IMR-90 (cell line): Measurements from ENCODE around the gene ATP9B. TPM values are rescaled to one million over a fixed set of nuclear protein-coding genes. Genes with fewer than 3 reads are reported as not detected.

Experiments used
- ATAC-seq: fragments of 200-7000 bp; cut with Tn5 transposase; 2 replicates; pipeline ENCODE4 v1.9.1; 2020; ENCODE audit warnings: low read depth, mild to moderate bottlenecking, moderate library complexity
- BruUV-seq: library from RNA; stranded (reverse); fragments of 400-500 nt; replicated peaks from 2 replicates; lab custom pipeline; 2021; lab: Mats Ljungman, UMichigan
- CTCF ChIA-PET: fragments of 300-600 bp; formaldehyde crosslinking; extraction: SDS; loops from one replicate; lab custom pipeline; 2021; ENCODE audit warnings: antibody characterized with exemption; lab: Yijun Ruan, JAX
- POLR2A ChIA-PET: fragments of 300-600 bp; sonication (Branson Sonifier 250); formaldehyde crosslinking; loops from one replicate; lab custom pipeline; 2022; ENCODE audit warnings: antibody characterized with exemption; ENCODE audit not compliant: unreplicated experiment; lab: Charles Lee
- DNase-seq: peaks from one replicate; pipeline ENCODE4 v3.0.0; 2013
- H2AFZ ChIP-seq: replicated peaks from 2 replicates; pipeline ENCODE3; 2013; ENCODE audit warnings: low read length, mild to moderate bottlenecking; ENCODE audit not compliant: poor library complexity
- H2AK5ac ChIP-seq: 2 replicates; pipeline ENCODE4 v1.6.1; 2013; ENCODE audit warnings: low read depth, low read length, inconsistent platforms
- H2AK9ac ChIP-seq: replicated peaks from 2 replicates; pipeline ENCODE3; 2013; ENCODE audit warnings: mild to moderate bottlenecking, low read depth, low read length, moderate library complexity; ENCODE audit not compliant: poor library complexity
- H2BK120ac ChIP-seq: 2 replicates; pipeline ENCODE4 v1.6.1; 2013; ENCODE audit warnings: low read depth, low read length, inconsistent platforms
- H2BK15ac ChIP-seq: 3 replicates; pipeline ENCODE4 v1.6.1; 2013; ENCODE audit warnings: low read depth, low read length, inconsistent platforms
- H2BK20ac ChIP-seq: 2 replicates; pipeline ENCODE4 v1.6.1; 2013; ENCODE audit warnings: low read depth, mild to moderate bottlenecking, inconsistent platforms, low read length, moderate library complexity
- H2BK5ac ChIP-seq: 2 replicates; pipeline ENCODE4 v1.6.1; 2013; ENCODE audit warnings: mild to moderate bottlenecking, low read depth, low read length, inconsistent platforms; ENCODE audit not compliant: poor library complexity, severe bottlenecking
- H3K14ac ChIP-seq: replicated peaks from 2 replicates; pipeline ENCODE4 v1.6.1; 2013; ENCODE audit warnings: low read depth, low read length, inconsistent platforms
- H3K18ac ChIP-seq: 2 replicates; pipeline ENCODE4 v1.6.1; 2013; ENCODE audit warnings: low read depth, low read length, control low read depth
- H3K23ac ChIP-seq: 2 replicates; pipeline ENCODE4 v1.6.1; 2013; ENCODE audit warnings: low read depth, low read length, inconsistent platforms
- H3K27ac ChIP-seq: 2 replicates; pipeline ENCODE4 v1.5.1; 2013; ENCODE audit warnings: mild to moderate bottlenecking, control low read depth, low read length; ENCODE audit not compliant: insufficient read depth
- H3K27me3 ChIP-seq: 2 replicates; pipeline ENCODE4 v1.6.1; 2013; ENCODE audit warnings: low read length; ENCODE audit not compliant: control insufficient read depth, insufficient read depth
- H3K36me3 ChIP-seq: 2 replicates; pipeline ENCODE4 v1.6.1; 2013; ENCODE audit warnings: low read length, mixed read lengths; ENCODE audit not compliant: control insufficient read depth, insufficient read depth
- H3K4ac ChIP-seq: 2 replicates; pipeline ENCODE4 v1.6.1; 2013; ENCODE audit warnings: low read depth, low read length, inconsistent platforms
- H3K4me1 ChIP-seq: 2 replicates; pipeline ENCODE4 v1.6.1; 2013; ENCODE audit warnings: low read length, mixed read lengths; ENCODE audit not compliant: control insufficient read depth, insufficient read depth
- H3K4me2 ChIP-seq: 2 replicates; pipeline ENCODE4 v1.6.1; 2013; ENCODE audit warnings: low read depth, mild to moderate bottlenecking, control low read depth, low read length, moderate library complexity
- H3K4me3 ChIP-seq: 2 replicates; pipeline ENCODE4 v1.5.1; 2013; ENCODE audit warnings: low read depth, mild to moderate bottlenecking, control low read depth, low read length, moderate library complexity; ENCODE audit not compliant: insufficient read depth
- H3K56ac ChIP-seq: 2 replicates; pipeline ENCODE4 v1.6.1; 2013; ENCODE audit warnings: low read length, inconsistent platforms; ENCODE audit not compliant: insufficient read depth; ENCODE audit errors: extremely low read depth
- H3K79me1 ChIP-seq, 2 experiments: 2 replicates each; pipeline ENCODE4 v1.6.1; 2013; ENCODE audit warnings: low read length in 2 of 2, inconsistent platforms in 1 of 2, low read depth in 1 of 2
- H3K9ac ChIP-seq: 2 replicates; pipeline ENCODE4 v1.6.1; 2013; ENCODE audit warnings: low read depth, low read length, control low read depth
- H3K9me1 ChIP-seq: 2 replicates; pipeline ENCODE4 v1.6.1; 2013; ENCODE audit warnings: low read length, inconsistent platforms; ENCODE audit not compliant: insufficient read depth
- H3K9me3 ChIP-seq: 2 replicates; pipeline ENCODE4 v1.6.1; 2013; ENCODE audit warnings: low read length; ENCODE audit not compliant: control insufficient read depth, insufficient read depth
- H4K20me1 ChIP-seq: 2 replicates; pipeline ENCODE4 v1.6.1; 2013; ENCODE audit warnings: low read length, inconsistent platforms; ENCODE audit not compliant: insufficient read depth
- H4K5ac ChIP-seq: 2 replicates; pipeline ENCODE4 v1.6.1; 2013; ENCODE audit warnings: mild to moderate bottlenecking, low read depth, low read length, control low read depth
- H4K8ac ChIP-seq, 2 experiments: 2 replicates each; pipeline ENCODE4 v1.6.1; 2013; ENCODE audit warnings: low read depth in 2 of 2, low read length in 2 of 2, control low read depth in 1 of 2, inconsistent platforms in 1 of 2
- H4K91ac ChIP-seq: 2 replicates; pipeline ENCODE4 v1.6.1; 2013; ENCODE audit warnings: low read depth, low read length, inconsistent platforms; ENCODE audit not compliant: insufficient read depth
- BHLHE40 ChIP-seq: fragments of 150-350 bp; IDR thresholded peaks from 2 replicates; pipeline ENCODE4 v1.6.1; 2016; ENCODE audit warnings: mild to moderate bottlenecking, low read depth, low read length
- CEBPB ChIP-seq: IDR thresholded peaks from 2 replicates; pipeline ENCODE4 v1.6.1; 2012; ENCODE audit warnings: low read depth, low read length, improper control_type of control experiment
- CHD1 ChIP-seq: IDR thresholded peaks from 2 replicates; pipeline ENCODE4 v1.6.1; 2012; ENCODE audit warnings: low read depth, low read length, improper control_type of control experiment
- FOS ChIP-seq: fragments of 150-350 bp; IDR thresholded peaks from 2 replicates; pipeline ENCODE4 v1.6.1; 2016; ENCODE audit warnings: low read depth, low read length
- MAZ ChIP-seq: IDR thresholded peaks from 2 replicates; pipeline ENCODE4 v1.6.1; 2012; ENCODE audit warnings: low read depth, mild to moderate bottlenecking, low read length, improper control_type of control experiment, moderate library complexity, borderline replicate concordance
- RCOR1 ChIP-seq: IDR thresholded peaks from 2 replicates; pipeline ENCODE4 v1.6.1; 2012; ENCODE audit warnings: mild to moderate bottlenecking, low read length, improper control_type of control experiment; ENCODE audit not compliant: insufficient replicate concordance
- SMC3 ChIP-seq: fragments of 150-350 bp; IDR thresholded peaks from 2 replicates; pipeline ENCODE4 v1.6.1; 2016; ENCODE audit warnings: low read depth, mild to moderate bottlenecking, antibody characterized with exemption, low read length, moderate library complexity
- WGBS, 2 experiments: methylation state at CpG; one replicate each; pipeline versions ENCODE4 v1.1.5 to v1.1.7; 2013; ENCODE audit warnings: missing lambda C conversion rate in 2 of 2; ENCODE audit not compliant: insufficient read length in 1 of 2; ENCODE audit errors: extremely low coverage in 2 of 2; 5-methylcytosine and 5-hydroxymethylcytosine counted together
- dilution Hi-C: fragments of 300-500 bp; cut with HindIII; formaldehyde crosslinking; loops from one replicate; pipeline ENCODE4 v1.14.3; 2018; ENCODE audit warnings: low sequenced_read_pairs; ENCODE audit not compliant: unreplicated experiment
- in situ Hi-C: fragments of 300-500 bp; cut with MboI; formaldehyde crosslinking; loops from 3 replicates; pipeline ENCODE4 v1.14.3; 2019; ENCODE audit warnings: low sequenced_read_pairs, inconsistent platforms, mixed read lengths
- intact Hi-C: fragments of 100-400 bp; cut with micrococcal nuclease; formaldehyde crosslinking; loops from 2 replicates; pipeline ENCODE4 v1.10.0; 2022
- polyA plus RNA-seq, 3 experiments: library from polyadenylated mRNA; depleted of rRNA; stranded (reverse); fragments of >200 nt; gene quantifications; 2 replicates each; pipeline ENCODE4 v1.2.3, GENCODE V29; 2012; ENCODE audit warnings: low replicate concordance in 1 of 3
- total RNA-seq: library from RNA; depleted of rRNA; stranded (reverse); fragments of >200 nt; gene quantifications from 2 replicates; pipeline ENCODE4 v1.2.3, GENCODE V29; 2012

ATP9B gene
- total and polyA plus RNA-seq, 2 of the 4 experiments (the other 2 are of a cell fraction): 11.0 to 11.5 TPM

- DNase-seq (no peak), ATAC-seq (no peak)
- TF ChIP-seq SMC3: no peak
- no peak for TF ChIP-seq FOS
- no peak for TF ChIP-seq CHD1
- TF ChIP-seq MAZ: no peak
- TF ChIP-seq CEBPB: no peak
- TF ChIP-seq BHLHE40: no peak
- no peak for TF ChIP-seq RCOR1
- intact Hi-C loops: no loop called here
- Histone ChIP-seq H4K20me1 (no peaks in the 10 kb centered on the region), H2AK9ac (no peak overlapping the region), H3K27me3 (peaks cover 24% of the 10 kb centered on the region), H3K4ac (no peak overlapping the region), H3K9ac (no peak overlapping the region), H4K8ac (no peak overlapping the region), H3K18ac (no peak overlapping the region), H2BK5ac (no peak overlapping the region), H3K4me3 (no peak overlapping the region), H2BK20ac (no peak overlapping the region), H3K27ac (no peak overlapping the region), H3K4me1 (peaks cover 3% of the 10 kb centered on the region; the same call in 1 of the 2 replicates), H3K14ac (no peak overlapping the region), H2AFZ (no peak overlapping the region), H4K5ac (no peak overlapping the region), H2BK120ac (no peak overlapping the region), H2BK15ac (no peak overlapping the region), H3K36me3 (no peaks in the 10 kb centered on the region), H3K4me2 (no peak overlapping the region), H2AK5ac (no peak overlapping the region), H4K91ac (no peak overlapping the region), H3K56ac (no peak overlapping the region), H3K23ac (no peak overlapping the region), H3K9me3 (no peaks in the 10 kb centered on the region), H3K9me1 (no peaks in the 10 kb centered on the region), H3K79me1 (no peaks in the 10 kb centered on the region)
- BruUV-seq: no TSS peak
- in situ Hi-C loops: no loop called here
- dilution Hi-C loops: no loop called here
- WGBS, 2 experiments: 35% methylated on average over 2 of the region's 6 CpGs; no CpG with 5 or more reads in 1 of the 2 experiments
- ChIA-PET CTCF (no interaction called here), POLR2A (no interaction called here)
These were observed 318.0 kb downstream of the ATP9B start for GRCh38 chr18:79387214-79387613.
